ENCODE results near the gene KCNJ6.

GRCh38 chr21:37748351-37748750 is 167.9 kb downstream of the KCNJ6 start:
- TF ChIP-seq CTCF (IDR thresholded peaks at IDR 0.05) (no peak), RAD21 (IDR thresholded peaks at IDR 0.05; ENCODE audit: low read length) (no peak), POLR2AphosphoS5 (IDR thresholded peaks at IDR 0.05; ENCODE audit: low read depth, low read length) (no peak), EP300 (IDR thresholded peaks at IDR 0.05; ENCODE audit: borderline replicate concordance in 1 of 2, low read depth in 1 of 2, low read length in 1 of 2) (no peak), USF2 (IDR thresholded peaks at IDR 0.05; ENCODE audit: borderline replicate concordance, low read depth, low read length) (no peak)
